ENCODE measurements around the gene LONRF2.

LONRF2 gene

DNA sequence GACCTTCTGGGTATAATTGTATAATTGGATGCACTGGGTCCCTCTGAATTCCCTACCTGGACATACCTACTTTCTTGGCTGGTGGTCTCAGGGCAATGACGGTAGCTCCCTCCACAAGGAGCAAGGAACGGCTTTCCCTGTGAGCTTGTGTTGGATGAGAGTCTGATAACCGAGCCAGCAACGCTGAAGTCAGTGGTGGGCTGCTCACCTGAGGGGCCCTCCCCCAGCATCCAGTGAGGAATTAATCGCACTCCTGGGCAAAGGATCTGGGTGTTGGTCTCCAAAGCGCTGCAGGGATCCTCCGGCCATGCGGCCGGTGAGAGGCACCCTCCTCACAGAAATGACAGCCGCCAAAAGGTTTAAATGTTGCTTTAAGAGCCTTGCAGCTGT, 47.1 kb downstream of the LONRF2 start:
- DNase-seq (ENCODE audit: low spot score), result no peak

- no peak for DNase-seq (ENCODE audit: low spot score)
Measured at GRCh38 chr2:100274566-100275199, 47.6 kb downstream of the LONRF2 start.

DNA sequence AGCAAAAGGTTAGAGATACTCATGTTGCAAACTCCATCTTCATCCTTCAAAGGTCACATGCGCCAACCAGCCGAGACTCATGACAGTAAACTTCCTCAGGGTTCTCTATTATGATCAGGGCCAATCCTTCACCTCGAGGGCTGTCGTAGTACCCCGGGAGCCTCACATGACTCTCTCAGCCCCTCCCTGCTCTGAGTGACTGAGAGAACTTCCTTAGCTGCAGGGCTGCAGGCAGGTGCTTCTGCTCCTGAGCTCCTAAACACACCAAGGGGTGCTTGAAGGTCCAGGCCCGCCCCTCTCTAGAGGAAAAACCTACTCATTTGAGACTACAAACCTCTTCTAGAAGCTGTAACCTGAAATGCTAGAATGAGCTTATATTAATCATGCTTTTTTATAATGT, 48.2 kb downstream of the LONRF2 start:
- peak; percentile 17 for DNase-seq (ENCODE audit: low spot score)

DNA sequence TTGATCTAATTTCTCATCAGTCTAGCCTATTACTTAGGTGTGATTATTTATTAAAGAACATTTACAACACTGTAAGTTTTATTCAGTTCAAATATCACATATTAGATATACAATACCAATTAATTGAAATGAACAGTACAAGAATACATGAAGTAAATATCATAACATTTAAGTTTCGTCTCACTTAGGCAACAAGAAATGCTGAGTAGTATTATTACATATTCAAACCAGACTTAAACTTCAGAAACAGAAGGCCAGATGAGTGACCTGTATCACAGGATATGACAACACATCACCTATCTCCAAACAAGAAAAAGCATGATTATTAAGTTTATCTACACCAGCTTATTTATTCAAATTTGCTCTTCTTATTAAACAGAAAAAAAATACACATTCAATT, 48.9 kb downstream of the LONRF2 start:
- no peak for DNase-seq (ENCODE audit: low spot score)

DNA sequence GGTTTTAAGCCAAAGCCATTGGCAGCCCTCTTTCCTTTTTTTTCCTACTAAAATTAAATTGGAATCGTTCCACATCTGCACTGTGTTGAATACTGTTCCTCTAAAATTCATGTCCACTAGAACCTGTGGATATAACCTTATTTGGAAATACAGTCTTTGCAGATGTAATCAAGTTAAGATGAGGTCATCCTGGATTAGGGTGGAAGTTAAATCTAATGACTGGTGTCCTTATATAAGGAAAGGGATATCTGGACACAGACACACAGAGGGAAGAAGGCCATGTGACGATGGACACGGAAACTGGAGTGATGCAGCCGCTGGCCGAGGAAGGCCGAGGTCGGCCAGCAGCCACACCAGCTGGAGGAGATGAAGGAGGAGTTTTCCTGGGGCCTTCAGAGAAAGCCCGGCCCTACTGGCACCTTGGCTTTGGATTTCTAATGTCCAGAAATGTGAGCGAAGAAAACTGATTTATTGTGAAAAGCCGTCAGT, 49.4 kb downstream of the LONRF2 start:
- no peak for DNase-seq (ENCODE audit: low spot score)

DNA sequence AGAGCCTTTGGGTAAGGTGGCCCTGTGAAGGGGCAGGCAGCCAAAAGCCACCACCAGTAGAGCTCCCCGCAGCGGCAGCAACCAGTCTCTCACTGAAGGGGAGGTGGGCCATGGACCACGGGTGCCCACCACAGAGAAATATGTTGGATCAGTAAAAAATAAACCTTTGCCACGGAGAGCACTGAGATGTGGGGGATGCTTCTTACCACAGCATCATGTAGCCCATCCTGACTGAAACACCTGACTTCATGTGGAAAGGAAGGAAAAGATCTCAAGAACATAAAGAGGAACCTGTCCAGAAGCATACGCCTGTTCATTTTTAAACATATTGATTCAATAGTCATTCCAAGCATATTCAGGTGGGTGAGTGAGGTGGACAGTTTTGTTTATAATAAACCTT, 51.1 kb downstream of the LONRF2 start:
- no peak for DNase-seq (ENCODE audit: low spot score)

DNA sequence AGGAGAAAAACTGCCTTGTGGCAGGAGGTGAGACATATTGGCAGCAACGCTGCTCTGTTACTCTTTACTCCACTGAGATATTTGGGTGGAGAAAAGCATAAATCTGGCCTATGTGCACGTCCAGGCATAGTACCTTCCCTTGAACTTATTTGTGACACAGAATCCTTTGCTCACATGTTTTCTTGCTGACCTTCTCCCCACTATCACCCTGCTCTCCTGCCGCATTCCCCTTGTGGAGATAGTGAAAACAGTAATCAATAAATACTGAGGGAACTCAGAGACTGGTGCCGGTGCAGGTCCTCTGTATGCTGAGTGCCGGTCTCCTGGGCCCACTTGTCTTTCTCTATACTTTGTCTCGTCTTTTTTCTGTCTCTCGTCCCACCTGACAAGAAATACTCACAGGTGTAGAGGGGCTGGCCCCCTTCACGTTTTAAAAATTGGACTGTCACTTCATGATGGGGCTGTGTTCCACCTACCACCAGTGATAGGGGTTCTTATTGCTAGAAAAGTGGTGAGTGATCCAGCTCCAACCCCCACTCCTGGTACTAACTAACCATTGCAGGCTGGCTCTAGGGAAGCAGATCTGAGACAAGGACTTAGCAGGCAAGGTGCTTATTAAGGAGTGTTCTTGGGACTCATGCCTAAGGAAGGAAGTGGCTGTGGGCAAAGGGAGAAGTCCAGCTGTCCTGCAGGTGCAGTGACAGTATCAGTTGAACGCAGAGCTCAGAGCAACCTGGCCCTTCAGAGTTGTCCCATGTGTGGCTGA, 51.7 kb downstream of the LONRF2 start:
- no peak for DNase-seq (ENCODE audit: low spot score)

DNA sequence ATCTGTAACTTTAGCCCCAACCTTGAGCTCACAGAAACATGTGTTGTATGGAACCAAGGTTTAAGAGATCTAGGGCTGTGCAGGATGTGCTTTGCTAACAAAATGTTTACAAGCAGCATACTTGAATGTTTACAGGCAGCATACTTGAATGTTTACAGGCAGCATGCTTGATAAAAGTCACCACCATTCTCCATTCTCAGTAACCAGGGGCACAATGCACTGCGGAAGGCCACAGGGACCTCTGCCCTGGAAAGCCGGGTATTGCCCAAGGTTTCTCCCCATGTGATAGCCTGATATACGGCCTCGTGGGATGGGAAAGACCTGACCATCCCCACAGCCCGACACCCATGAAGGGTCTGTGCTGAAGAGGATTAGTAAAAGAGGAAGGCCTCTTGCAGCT, 52.4 kb downstream of the LONRF2 start:
- no peak for DNase-seq (ENCODE audit: low spot score)

DNA sequence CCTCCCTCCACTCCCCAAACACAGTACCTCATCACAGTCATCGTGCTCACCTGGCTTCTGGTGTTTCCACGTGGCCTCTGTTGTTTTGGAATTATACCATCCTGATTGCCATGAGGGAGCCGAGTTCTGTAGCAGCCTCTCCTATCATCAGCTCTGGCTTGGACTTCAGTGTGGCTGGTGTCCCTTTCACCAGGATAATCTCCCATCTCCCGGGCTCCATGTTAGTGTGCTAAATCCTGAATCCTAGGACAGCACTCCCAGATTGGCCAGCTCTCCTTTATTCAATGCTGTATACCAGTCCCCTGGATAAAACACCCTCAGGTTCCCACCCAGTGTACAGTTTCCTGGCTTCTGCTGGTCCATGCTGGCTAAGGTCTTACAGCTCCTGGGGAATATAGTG, 53.3 kb downstream of the LONRF2 start:
- no peak for DNase-seq (ENCODE audit: low spot score)

DNA sequence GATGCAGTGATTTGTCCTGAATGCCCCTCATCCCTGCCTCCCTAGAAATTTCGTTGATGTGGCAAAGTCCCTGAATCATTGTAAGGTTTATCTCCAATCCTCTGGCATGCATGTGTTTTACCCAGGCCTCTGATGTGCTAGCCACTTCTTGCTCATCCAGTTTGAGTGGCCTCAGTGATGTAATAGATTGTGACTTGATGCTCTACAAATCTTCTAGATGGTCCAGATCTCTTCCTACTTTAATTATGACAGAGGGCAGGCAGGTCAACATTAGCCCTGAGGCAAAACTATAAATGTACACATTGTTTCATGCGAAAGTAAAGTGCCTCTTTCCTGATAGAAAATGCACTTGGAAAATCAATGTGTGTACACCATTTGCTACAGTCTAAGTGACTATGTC, 54.5 kb downstream of the LONRF2 start:
- no peak for DNase-seq (ENCODE audit: low spot score)

DNA sequence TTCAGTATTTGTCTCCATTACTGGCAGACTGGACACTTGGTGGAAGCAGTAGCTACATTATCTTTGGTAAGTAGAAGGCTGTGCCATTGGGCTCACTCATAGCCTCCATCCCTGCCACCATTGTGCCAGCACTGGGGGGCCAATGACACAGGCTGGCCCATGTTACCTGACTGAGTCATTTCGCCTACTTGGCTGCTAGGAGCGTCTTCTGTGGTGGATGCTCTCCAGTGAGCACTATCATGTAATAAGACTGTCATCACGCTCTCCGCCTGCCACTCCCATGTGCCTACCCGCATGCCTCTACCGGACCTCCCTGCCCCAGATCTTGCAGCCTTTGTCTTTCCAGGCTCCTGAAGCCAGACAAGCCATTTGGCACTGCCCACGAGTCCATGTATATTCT, 56.2 kb downstream of the LONRF2 start:
- DNase-seq (ENCODE audit: low spot score), result no peak

DNA sequence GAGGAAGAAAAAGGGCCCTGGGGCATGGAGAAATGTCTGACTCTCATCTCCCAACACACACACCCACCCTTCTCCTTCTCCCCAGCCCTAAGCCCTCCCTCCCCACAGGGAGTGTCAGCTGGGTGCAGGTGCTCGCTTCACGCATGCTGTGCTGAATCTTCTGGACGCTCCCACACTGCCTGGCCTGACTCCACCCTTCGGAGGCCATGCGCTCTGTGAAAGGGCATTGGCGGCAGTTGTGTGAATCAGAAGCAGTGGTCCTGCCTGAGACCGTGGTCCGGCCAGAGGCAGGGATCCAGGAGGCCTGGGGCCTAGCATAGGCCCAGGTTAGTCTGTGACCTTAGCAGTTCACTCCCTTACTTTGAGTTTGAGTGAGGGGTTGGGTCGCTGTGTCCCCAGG, 57.1 kb downstream of the LONRF2 start:
- DNase-seq (ENCODE audit: low spot score), result no peak

- DNase-seq (ENCODE audit: low spot score), result no peak
Measured at GRCh38 chr2:100264651-100265050, 57.6 kb downstream of the LONRF2 start.

DNA sequence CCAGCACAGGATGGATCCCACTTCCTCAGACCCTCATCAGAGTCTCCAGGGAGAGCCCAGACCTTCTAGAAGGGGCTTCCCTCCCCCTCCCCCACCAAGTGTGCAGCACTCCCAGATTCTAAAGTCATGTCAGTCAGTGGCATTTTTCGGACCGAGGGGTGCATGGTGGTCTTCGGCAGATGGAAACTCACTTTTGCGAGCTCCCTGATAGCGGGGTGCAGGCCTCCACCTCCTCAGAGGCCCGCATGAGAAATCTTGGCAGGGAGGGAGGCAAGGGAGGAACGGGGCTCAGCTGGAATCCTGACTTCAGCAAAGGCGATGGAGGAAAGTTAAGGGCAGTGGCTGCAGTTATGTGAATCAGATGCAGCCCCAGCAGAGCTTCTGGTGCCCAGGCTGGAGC, 58.2 kb downstream of the LONRF2 start:
- no peak for DNase-seq (ENCODE audit: low spot score)

GRCh38 chr2:100262555-100263320, 59.6 kb downstream of the LONRF2 start:
- DNase-seq (ENCODE audit: low spot score), result peak; percentile 76

DNA sequence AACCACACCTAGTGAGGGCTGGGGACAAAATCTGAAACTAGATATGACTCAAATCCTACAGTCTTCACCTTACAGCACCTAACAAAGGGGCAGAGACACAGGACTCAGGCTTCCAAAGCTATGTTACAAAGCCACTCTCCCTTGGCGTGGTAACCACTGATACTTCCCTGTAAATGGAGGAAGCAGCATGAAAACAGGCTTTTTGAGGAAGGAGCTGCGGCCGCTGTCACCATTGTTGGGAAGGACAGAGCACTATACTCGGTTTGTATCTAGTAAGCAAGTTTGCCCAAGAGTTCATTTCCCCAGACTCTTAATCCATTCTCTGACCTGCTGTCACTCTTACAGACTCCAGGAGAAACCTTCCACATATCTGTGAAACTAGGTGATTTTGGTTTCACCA, 60.3 kb downstream of the LONRF2 start:
- DNase-seq (ENCODE audit: low spot score), result no peak

DNA sequence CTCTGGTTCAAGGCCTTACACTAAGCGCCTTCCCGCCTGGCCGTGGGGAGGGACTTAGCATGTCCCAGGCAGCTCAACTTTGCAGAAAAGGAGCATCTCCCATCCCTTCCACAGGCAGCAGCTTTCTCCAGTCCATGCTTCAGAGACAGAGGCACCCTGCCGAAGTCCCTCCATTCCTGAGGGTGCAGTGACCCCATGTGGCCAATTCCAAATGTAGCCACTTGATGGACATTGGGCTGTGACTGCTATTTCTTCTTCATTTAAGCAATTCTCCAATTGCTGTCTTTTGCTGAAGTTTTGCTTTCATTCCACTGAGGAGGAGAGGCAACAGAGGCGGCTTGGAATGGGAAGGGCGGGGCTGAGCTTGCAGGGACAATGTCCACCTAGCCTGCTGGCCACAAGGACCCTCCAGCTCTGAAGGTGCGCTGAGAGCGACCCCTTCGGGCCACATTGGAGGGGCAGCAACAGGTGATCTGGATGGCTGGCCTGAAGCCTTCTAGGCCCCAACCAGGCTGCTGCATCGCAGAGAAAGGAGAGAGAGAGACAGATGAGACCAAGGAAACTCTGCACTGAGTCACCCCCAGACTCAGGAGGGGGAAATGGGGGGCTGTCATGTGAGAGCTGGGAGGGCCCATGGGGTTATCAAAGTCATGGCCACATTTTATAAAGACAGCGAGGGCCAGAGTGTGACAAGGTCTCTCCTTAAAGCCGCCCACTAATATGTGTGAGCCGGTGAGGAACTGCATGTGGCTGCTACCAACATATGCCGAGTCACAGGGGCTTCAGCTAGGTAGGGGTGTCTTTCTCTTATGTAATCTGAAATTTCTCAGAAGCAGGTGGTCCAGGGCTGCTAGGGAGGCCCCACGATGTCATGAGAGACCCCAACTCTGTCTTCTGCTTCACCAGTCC, 61.3 kb downstream of the LONRF2 start:
- peak; percentile 90 for DNase-seq (ENCODE audit: low spot score)

DNA sequence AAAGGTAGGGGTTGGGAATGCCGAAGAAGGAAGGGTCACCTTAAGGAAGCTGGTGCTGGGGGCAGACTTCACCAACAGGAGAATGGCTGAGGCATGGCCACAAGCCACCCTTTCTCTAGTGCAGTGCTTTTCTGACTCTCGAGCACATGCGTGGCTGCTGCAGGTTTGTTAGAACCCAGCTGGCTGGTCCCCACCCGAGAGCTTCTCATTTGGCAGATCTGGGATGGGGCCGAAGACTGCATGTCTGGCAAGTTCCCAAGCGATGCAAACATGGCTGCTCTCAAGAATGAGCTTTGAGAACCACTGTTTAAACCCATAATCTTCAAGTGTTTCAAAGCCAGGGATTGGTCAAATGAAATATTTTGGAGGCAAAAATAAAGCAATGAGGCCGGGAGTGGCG, 63.2 kb downstream of the LONRF2 start:
- DNase-seq (ENCODE audit: low spot score), result no peak

GRCh38 chr2:100257939-100258338, 64.4 kb downstream of the LONRF2 start:
- no peak for DNase-seq (ENCODE audit: low spot score)

- no peak for DNase-seq (ENCODE audit: low spot score)
Measured at GRCh38 chr2:100256849-100257248, 65.5 kb downstream of the LONRF2 start.

DNA sequence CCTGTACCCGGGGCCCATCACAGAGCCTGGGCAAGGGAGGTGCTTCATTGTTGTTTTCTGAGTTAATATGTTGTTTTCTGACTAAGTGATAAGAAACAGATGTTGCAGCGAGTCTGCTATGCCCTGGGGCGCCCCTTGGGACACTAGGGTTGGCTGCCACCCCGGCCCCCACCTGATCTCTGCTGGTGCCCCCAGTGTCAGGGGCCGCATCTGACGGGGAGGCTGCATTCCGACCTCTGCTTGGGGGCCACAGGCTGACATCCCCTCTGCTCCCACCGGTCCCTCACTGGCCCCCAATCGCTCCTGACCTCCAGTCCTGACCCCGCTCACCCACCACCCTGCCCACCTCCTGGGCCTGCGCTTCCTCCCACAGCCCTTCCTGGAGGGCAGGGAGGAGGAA, 65.9 kb downstream of the LONRF2 start:
- no peak for DNase-seq (ENCODE audit: low spot score)

DNA sequence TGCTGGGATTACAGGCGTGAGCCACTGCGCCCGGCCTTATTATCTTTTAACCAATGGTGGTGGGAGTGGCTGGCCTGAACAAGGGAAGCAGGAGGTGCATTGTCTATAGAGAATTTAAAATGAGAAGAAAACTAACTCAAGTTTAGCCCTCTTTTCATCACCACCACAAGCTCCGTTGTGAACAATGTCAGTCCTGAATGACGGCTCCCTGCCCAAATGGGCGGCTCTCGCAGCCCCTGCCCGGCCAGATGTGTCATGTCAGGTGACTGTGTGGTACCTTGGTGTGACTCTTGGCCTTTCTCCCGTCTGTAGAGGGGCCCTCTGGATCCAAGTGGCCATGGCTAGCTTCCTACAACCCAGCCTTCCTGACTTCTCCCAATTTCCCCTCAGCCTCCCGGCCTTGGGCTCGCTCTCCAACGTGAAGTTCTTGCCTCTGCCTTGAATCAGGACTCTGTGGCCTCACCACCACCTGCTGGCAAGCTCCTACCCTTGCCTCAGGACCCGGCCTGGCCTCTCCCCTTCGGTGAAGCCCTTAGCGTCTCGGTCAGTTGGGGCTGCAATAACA, 67.6 kb downstream of the LONRF2 start:
- no peak for DNase-seq (ENCODE audit: low spot score)

All from NAMALWA (cell line).